OCI-LY7 (cell line): ENCODE measurements around the gene TST. TPM values are rescaled to one million over a fixed set of nuclear protein-coding genes. Genes with fewer than 3 reads are reported as not detected.

Source experiments
- BruUV-seq: library from RNA; stranded (reverse); fragments of 400-500 nt; replicated peaks from 2 replicates; lab custom pipeline; 2021; lab: Mats Ljungman, UMichigan
- CTCF ChIA-PET: fragments of 300-600 bp; sonication (Branson Sonifier 250); formaldehyde crosslinking; loops from one replicate; lab custom pipeline; 2022; ENCODE audit warnings: antibody characterized with exemption; ENCODE audit not compliant: unreplicated experiment; lab: Charles Lee
- POLR2A ChIA-PET: fragments of 300-600 bp; sonication (Branson Sonifier 250); formaldehyde crosslinking; loops from one replicate; lab custom pipeline; 2022; ENCODE audit warnings: antibody characterized with exemption; lab: Charles Lee
- DNase-seq: peaks from one replicate; pipeline ENCODE4 v3.0.0-alpha.2; 2015; ENCODE audit warnings: low spot score
- H2AFZ ChIP-seq: fragments of 200-600 bp; sonication (generic), shearing (Covaris generic); 2 replicates; pipeline ENCODE4 v1.6.1; 2014; ENCODE audit warnings: mild to moderate bottlenecking, antibody characterized with exemption, low read length, moderate library complexity
- H3K27ac ChIP-seq: fragments of 200-600 bp; sonication (generic); 2 replicates; pipeline ENCODE4 v1.5.1; 2014; ENCODE audit warnings: mixed run types, low read depth, mild to moderate bottlenecking, moderate library complexity, low read length, inconsistent platforms; ENCODE audit not compliant: poor library complexity, severe bottlenecking
- H3K36me3 ChIP-seq: fragments of 200-600 bp; sonication (generic); 2 replicates; pipeline ENCODE4 v1.6.1; 2014; ENCODE audit warnings: mild to moderate bottlenecking, antibody characterized with exemption, low read length, moderate library complexity, mixed read lengths; ENCODE audit not compliant: insufficient read depth
- H3K4me1 ChIP-seq: fragments of 200-600 bp; sonication (generic); 2 replicates; pipeline ENCODE4 v1.5.1; 2014; ENCODE audit warnings: mild to moderate bottlenecking, low read length; ENCODE audit not compliant: insufficient read depth, poor library complexity, severe bottlenecking
- H3K4me2 ChIP-seq: fragments of 200-600 bp; sonication (generic); 2 replicates; pipeline ENCODE4 v1.6.1; 2014; ENCODE audit warnings: mild to moderate bottlenecking, low read length
- H3K4me3 ChIP-seq: fragments of 200-600 bp; sonication (generic); 2 replicates; pipeline ENCODE4 v1.5.1; 2014; ENCODE audit warnings: mild to moderate bottlenecking, low read depth, low read length; ENCODE audit not compliant: poor library complexity, severe bottlenecking
- H3K79me2 ChIP-seq: fragments of 200-600 bp; sonication (generic); 2 replicates; pipeline ENCODE4 v1.6.1; 2016; ENCODE audit warnings: low read depth, mild to moderate bottlenecking, low read length, moderate library complexity, mixed read lengths; ENCODE audit not compliant: insufficient read depth
- H3K9me2 ChIP-seq: fragments of 200-600 bp; sonication (generic); 2 replicates; pipeline ENCODE4 v1.6.1; 2016; ENCODE audit warnings: mild to moderate bottlenecking, low read length, mixed read lengths; ENCODE audit not compliant: insufficient read depth
- H3K9me3 ChIP-seq: fragments of 200-600 bp; sonication (generic); 2 replicates; pipeline ENCODE4 v1.6.1; 2014; ENCODE audit warnings: mild to moderate bottlenecking, mixed run types, low read length, mixed read lengths
- H4K20me1 ChIP-seq: fragments of 200-600 bp; sonication (generic); 2 replicates; pipeline ENCODE4 v1.6.1; 2014; ENCODE audit warnings: mild to moderate bottlenecking, antibody characterized with exemption, low read length, moderate library complexity, mixed read lengths; ENCODE audit not compliant: insufficient read depth
- EZH2phosphoT487 ChIP-seq: fragments of 200-600 bp; sonication (generic); IDR thresholded peaks from 2 replicates; pipeline ENCODE4 v1.6.1; 2018; ENCODE audit warnings: low read depth, borderline replicate concordance, mild to moderate bottlenecking, mixed run types, antibody characterized with exemption, low read length, moderate library complexity, mixed read lengths
- intact Hi-C: fragments of 100-400 bp; cut with micrococcal nuclease; formaldehyde crosslinking; loops from one replicate; pipeline ENCODE4 v1.10.0; 2022; ENCODE audit not compliant: unreplicated experiment
- total RNA-seq, 2 experiments: library from RNA; depleted of rRNA in 1 of 2; stranded (reverse); fragments of >200 nt in 1 of 2; shearing (Covaris generic) in 1 of 2; gene quantifications; 2 replicates each; pipeline ENCODE4 v1.2.3, GENCODE V29; 2014 to 2022
- TF ChIP-seq, protein P1 (sequence below): fragments of 200-600 bp; sonication (generic); conservative IDR thresholded peaks from 2 replicates; pipeline ENCODE4 v1.5.1; 2014; ENCODE audit warnings: mild to moderate bottlenecking, antibody characterized with exemption, low read length, moderate library complexity, mixed read lengths

The TST gene
- total RNA-seq, 2 experiments from 2014 or later, result 36.0 to 41.5 TPM

DNA sequence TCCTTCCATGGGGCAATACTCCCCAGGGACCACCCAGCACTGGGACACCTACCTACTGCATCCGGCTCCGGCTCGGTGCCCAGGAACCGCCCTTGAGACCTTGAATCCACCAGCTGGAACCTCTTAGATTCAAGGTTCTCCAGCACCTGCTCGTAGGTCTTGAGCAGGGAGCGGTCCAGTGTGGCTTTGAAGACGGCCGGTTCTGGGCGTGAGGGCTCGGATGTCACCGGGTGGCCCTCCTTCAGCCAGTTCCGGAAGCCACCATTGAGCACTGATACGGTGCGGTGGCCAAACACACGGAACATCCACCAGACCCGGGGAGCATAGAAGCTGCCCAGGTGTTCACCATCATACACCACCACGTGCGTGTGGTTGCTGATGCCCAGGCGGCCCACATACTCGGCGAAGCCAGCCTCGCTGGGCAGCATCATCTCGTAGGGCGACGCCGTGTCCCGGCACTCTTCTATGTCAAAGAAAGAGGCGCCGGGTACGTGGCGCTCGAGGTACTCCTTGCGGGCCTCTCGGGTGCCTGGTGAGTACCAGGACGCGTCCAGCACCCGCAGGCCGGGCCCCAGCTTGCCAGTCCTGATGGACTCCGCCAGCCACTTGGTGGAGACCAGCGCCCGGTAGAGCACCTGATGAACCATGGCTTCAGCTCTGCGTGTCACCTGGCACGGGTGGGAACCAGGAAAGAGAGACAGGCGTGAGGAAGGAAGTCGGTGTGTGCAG, 997 bp downstream of the TST start:
- H3K79me2 ChIP-seq, result peaks cover 6% of the 10 kb centered on the region; the same call in 1 of the 2 replicates
- BruUV-seq, result no TSS peak
- no peak for TF ChIP-seq EZH2phosphoT487

DNA sequence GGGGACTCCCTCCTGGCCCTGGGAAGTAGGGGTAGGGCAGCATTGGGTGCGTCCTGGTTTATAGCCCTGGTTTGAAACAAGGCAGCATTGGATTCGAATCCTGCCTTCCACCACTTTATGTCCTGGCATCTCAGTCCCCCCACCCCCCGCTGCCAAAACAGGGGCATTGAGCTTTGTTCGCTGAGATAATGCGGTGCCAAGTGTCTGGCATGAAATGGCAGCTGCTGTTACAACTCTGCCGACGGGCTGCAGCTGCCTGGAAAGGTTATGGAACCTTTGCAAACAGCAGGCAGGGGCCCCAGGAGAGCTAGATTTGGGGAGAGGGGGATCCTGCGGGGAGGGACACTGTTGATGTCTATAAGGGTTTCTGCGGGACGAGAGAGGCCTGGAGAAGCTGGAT, 1.9 kb downstream of the TST start:
- H3K9me3 ChIP-seq, result no peaks in the 10 kb centered on the region
- H3K4me1 ChIP-seq, result peaks cover 13% of the 10 kb centered on the region
- TF ChIP-seq, protein P1, sequence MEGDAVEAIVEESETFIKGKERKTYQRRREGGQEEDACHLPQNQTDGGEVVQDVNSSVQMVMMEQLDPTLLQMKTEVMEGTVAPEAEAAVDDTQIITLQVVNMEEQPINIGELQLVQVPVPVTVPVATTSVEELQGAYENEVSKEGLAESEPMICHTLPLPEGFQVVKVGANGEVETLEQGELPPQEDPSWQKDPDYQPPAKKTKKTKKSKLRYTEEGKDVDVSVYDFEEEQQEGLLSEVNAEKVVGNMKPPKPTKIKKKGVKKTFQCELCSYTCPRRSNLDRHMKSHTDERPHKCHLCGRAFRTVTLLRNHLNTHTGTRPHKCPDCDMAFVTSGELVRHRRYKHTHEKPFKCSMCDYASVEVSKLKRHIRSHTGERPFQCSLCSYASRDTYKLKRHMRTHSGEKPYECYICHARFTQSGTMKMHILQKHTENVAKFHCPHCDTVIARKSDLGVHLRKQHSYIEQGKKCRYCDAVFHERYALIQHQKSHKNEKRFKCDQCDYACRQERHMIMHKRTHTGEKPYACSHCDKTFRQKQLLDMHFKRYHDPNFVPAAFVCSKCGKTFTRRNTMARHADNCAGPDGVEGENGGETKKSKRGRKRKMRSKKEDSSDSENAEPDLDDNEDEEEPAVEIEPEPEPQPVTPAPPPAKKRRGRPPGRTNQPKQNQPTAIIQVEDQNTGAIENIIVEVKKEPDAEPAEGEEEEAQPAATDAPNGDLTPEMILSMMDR, result no peak
- no peak for TF ChIP-seq EZH2phosphoT487
- intact Hi-C loops, result loop anchor here (5.0 kb wide), 1 partner anchor 155 kb away; the partner anchor contains the start of gene NCF4
- ChIA-PET CTCF (no interaction called here), POLR2A (no interaction called here)
- H2AFZ ChIP-seq, result no peak overlapping the region
- peaks cover 6% of the 10 kb centered on the region; the same call in 1 of the 2 replicates for H3K79me2 ChIP-seq
- H3K4me3 ChIP-seq, result no peak overlapping the region
- peak overlapping the region; percentile 32; the same call in 1 of the 2 replicates for H3K4me2 ChIP-seq
- BruUV-seq, result no TSS peak
- no peaks in the 10 kb centered on the region for H3K9me2 ChIP-seq
- H3K27ac ChIP-seq, result no peak overlapping the region
- H4K20me1 ChIP-seq, result no peaks in the 10 kb centered on the region
- no peak for DNase-seq
- no peaks in the 10 kb centered on the region for H3K36me3 ChIP-seq

More for the DNA sequence above, 997 bp downstream of the TST start:
- ChIA-PET CTCF (interaction anchor here (1.0 kb wide), 1 partner anchor 26 kb away, joined by 10 read pairs; no protein-coding TSS in a partner anchor), POLR2A (interaction anchor here (0.5 to 0.6 kb wide), 2 partner anchors 510 to 562 kb away, joined by 3 read pairs; partner anchors contain the start of gene LGALS2)
- H3K4me1 ChIP-seq, result peaks cover 13% of the 10 kb centered on the region
- intact Hi-C loops, result loop anchor here (5.0 kb wide), 1 partner anchor 156 kb away; the partner anchor contains the start of gene NCF4
- DNase-seq, result no peak
- H3K9me3 ChIP-seq, result no peaks in the 10 kb centered on the region
- no peak overlapping the region for H3K27ac ChIP-seq
- no peaks in the 10 kb centered on the region for H3K36me3 ChIP-seq
- no peaks in the 10 kb centered on the region for H4K20me1 ChIP-seq
- no peak overlapping the region; the same call in 1 of the 2 replicates for H2AFZ ChIP-seq
- H3K4me2 ChIP-seq, result peak overlapping the region; percentile 85
- peak overlapping the region; percentile 90 for H3K4me3 ChIP-seq
- H3K9me2 ChIP-seq, result no peaks in the 10 kb centered on the region

DNA sequence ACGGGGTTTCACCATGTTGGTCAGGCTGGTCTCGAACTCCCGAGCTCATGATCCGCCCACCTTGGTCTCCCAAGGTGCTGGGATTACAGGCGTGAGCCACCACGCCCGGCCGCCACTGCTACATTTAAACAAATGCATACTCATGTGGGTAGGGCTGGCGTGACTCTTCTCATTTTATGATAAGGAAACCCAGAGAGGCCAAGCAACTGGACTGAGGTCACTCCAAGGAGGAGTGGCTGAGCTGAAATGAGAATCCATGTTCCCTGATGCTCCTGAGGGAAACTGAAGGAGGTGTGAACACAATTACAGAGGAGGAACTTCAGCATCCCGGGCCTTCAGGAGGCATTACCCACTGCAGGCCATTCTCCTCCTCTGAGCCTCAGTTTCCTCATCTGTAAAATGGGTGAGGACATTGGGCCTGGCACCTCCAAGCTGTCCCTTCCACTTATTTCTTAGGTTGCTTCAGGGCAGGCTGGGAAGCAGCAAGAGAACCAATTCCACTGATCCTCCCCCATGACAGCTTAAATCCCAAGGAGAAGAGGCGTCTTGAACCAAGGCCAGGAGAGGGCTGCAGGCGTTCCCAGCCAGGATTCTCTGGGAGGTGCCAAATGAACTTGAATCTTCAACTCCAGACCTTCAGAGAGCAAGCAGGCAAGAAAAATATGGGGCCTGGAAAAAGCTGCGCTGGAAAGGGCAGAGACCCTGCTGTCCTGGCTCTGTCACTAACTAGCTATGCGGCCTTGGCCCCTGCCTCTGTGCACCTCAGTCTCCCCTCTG, 2.9 kb downstream of the TST start:
- intact Hi-C loops, result loop anchor here (5.0 kb wide), 1 partner anchor 154 kb away; the partner anchor contains the start of gene NCF4
- Histone ChIP-seq H3K4me2 (no peak overlapping the region), H4K20me1 (no peaks in the 10 kb centered on the region), H3K9me3 (no peaks in the 10 kb centered on the region), H2AFZ (no peak overlapping the region), H3K9me2 (no peaks in the 10 kb centered on the region), H3K79me2 (peaks cover 6% of the 10 kb centered on the region; the same call in 1 of the 2 replicates), H3K36me3 (no peaks in the 10 kb centered on the region), H3K4me3 (no peak overlapping the region), H3K27ac (no peak overlapping the region), H3K4me1 (peaks cover 8% of the 10 kb centered on the region)
- DNase-seq, result no peak
- BruUV-seq, result no TSS peak
- TF ChIP-seq EZH2phosphoT487, result no peak
- TF ChIP-seq, protein P1, result no peak
- ChIA-PET CTCF (no interaction called here), POLR2A (interaction anchor here (0.7 kb wide), 2 partner anchors 46 to 469 kb away, joined by 3 to 10 read pairs; no protein-coding TSS in a partner anchor)
